Activated CD4-positive, alpha-beta T cell treated with anti-CD3 and anti-CD28 coated beads, Interleukin-2, amount 50 U/mL, for 48 hours (primary cell): ENCODE results near the gene FGGY.

Source experiments
- DNase-seq, 2 experiments: peaks; one replicate each; pipeline ENCODE4 v3.0.0-alpha.2; 2020

FGGY gene

DNA sequence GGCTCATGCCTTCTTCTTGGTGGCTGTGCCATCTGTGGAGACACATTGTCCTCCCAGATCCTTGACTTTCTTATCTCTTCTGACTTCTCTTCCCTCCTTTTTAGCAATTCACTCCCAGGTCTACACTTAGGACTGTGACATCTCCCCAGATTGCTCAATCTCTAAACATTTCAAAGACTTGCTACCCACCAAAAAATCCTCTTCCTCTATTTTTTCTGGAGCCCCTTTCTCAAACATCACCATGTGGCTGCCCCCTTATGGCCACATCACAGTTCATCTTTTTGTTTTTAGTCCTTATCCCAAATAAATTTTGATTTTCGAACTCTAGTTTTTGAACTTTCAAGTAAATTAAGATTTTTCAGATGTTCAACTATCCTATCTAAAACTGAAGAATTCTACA, 369.2 kb downstream of the FGGY start:
- no peak for DNase-seq

- DNase-seq = no peak
Observed at GRCh38 chr1:59667020-59667419, 370.1 kb downstream of the FGGY start.

GRCh38 chr1:59669752-59670312, 372.9 kb downstream of the FGGY start:
- DNase-seq = no peak

DNA sequence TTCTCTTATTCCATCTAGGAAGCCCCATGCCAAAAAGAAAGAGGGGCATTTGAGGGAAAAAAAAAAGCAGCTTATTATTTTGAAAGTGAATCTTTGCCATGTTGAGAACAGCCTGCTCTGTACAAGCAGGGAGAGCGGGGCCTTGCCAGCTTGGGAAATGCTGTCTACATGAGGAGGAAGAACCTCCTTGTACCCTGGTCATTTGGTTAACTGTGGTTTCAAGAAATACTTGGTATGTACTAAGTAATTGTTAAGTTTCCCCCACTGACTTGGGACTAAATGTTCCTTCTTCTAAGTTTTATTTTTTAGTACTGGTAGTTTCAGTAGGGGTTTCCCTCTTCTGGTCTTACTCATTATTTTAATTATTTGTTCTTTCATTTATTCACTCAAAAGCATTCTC, 373.8 kb downstream of the FGGY start:
- DNase-seq = no peak

DNA sequence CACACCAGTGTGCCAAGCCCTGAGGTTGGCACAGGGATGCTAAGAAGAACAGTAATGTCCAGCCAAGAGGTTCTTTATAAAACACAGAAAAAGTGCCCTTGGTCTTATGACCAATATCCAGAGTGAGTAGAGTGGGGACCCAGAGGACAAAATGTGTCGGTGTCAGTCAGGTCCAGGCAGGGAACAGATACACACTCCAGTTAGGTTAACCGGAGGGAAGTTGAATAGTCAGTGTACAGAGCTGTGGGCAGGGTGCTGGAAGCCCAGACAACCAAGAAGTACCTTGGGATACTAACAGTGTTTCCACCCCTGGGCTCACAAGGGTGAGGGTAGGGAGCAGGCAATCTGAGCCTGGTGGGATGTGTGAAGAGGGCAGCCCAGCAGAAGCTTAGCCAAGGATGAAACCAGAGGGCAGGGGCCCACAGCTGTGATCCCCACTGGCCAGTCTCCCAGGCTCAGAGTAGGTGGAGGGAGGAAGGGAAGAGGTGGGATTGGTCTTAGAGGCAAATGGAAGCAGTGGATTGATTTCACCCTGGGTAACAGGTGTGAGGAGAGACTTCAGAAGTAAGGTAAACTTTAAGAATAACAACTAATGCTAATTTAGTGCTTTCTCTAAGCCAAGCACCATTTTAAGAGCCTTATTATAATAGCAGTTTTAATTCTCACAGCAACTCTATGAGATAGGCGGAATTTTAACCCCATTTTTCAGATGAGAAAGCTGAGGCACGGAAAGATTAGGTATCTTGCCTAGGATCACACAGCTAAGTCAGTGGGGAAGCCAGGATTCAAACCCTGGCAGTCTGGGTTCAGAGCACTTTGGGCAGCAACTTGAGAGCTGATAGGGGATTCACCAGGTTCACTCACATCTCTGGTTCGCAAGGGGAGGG, 374.4 kb downstream of the FGGY start:
- DNase-seq = no peak

- DNase-seq = no peak
Observed at GRCh38 chr1:59671953-59672305, 375.0 kb downstream of the FGGY start.

GRCh38 chr1:59672851-59673572, 376.1 kb downstream of the FGGY start:
- DNase-seq = no peak

GRCh38 chr1:59673573-59674450, 376.9 kb downstream of the FGGY start:
- DNase-seq = no peak

GRCh38 chr1:59674595-59674994, 377.7 kb downstream of the FGGY start:
- DNase-seq = no peak

GRCh38 chr1:59675936-59676335, 379.0 kb downstream of the FGGY start:
- DNase-seq = no peak

- no peak for DNase-seq
Observed at GRCh38 chr1:59678040-59678439, 381.1 kb downstream of the FGGY start.

- DNase-seq = no peak
Observed at GRCh38 chr1:59678493-59679228, 381.8 kb downstream of the FGGY start.

GRCh38 chr1:59680044-59680443, 383.1 kb downstream of the FGGY start:
- DNase-seq = no peak

GRCh38 chr1:59682396-59683080, 385.6 kb downstream of the FGGY start:
- DNase-seq = no peak

GRCh38 chr1:59683197-59683596, 386.3 kb downstream of the FGGY start:
- no peak for DNase-seq

GRCh38 chr1:59684698-59685097, 387.8 kb downstream of the FGGY start:
- DNase-seq = no peak

GRCh38 chr1:59685101-59685500, 388.2 kb downstream of the FGGY start:
- no peak for DNase-seq

DNA sequence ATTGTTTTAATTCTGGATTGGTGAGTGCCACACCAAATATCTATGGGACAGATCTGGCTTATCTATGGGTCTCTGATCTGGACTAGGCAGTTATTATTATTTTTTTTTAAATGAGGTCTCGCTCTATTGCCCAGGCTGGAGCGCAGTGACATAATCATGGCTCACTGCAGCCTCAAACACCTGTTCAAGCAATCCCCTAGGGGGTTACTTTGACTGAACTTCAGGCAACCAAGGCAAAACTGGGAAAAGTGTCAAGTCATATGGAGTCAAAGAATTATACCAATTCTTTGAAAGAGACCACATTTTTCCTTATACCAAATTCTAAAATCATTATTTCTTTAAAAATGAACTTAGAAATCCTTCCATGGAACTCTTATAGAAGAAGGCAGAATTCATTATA, 388.8 kb downstream of the FGGY start:
- no peak for DNase-seq

DNA sequence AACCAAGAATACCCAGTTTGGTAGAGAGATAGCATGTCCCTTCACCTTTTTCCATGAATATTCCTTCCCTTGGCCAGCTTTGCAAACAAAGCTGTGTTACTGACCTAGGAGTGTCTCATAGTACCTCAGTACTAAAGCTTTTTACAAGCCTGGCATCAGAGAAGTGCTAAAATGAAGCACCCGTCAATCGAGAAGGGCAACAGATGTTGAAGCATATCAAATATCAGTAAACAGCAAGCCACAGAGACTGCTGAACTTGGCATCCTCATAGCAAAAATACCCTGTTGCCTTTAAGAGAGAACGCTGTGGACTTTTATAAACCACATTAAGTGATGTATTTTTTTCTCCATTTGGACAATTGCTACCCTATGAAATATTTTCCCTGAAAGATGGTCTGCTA, 389.3 kb downstream of the FGGY start:
- DNase-seq = no peak

DNA sequence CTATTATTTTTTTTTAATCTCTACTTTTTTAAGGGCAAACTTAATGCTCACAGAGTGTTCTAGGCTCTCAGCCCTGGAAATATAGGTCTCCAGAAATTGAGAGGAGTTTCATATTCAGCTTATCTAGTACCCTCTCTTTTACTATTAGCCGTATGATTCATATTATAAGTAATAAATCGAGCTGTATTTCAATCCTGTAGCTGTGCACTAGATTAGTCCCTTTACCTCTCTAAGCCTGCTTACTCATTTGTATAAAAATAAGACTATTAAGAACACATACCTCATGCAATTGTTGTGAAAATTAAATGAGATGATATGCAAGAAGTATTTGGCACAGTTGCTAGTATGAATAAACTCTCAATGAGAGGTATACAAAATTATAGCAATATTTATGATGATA, 389.7 kb downstream of the FGGY start:
- DNase-seq = no peak

GRCh38 chr1:59687081-59687480, 390.2 kb downstream of the FGGY start:
- no peak for DNase-seq

DNA sequence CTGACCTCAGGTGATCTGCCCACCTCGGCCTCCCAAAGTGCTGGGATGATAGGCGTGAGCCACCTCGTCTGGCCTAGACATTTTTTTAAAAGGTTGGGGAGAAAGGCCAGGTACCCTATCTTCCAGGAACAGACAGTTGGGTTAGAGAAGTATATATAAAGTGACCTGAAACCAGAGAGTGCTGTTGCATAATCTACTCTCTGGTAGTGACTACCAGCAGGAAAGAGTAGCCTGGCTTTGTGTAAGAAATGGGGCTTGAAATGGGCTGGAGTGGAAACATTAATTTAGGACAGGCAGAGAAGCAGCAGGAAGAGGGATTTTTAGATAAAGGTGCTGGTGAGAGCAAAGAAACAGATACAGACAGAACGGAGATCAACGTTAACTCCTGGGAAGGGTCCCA, 392.1 kb downstream of the FGGY start:
- no peak for DNase-seq
